K562 (cell line): ENCODE results near the gene MARS1. TPM values are rescaled to one million over a fixed set of nuclear protein-coding genes. Genes with fewer than 3 reads are reported as not detected.

Source experiments
- ARNT ChIP-seq, 2 experiments: fragments of 450-650 bp; IDR thresholded peaks; 2 replicates each; pipeline ENCODE4 v1.6.1; 2016; ENCODE audit warnings: mild to moderate bottlenecking in 1 of 2
- ATF4 ChIP-seq: fragments of 450-650 bp; formaldehyde crosslinking; IDR thresholded peaks from 2 replicates; pipeline ENCODE4 v1.4.0; 2022; ENCODE audit warnings: mild to moderate bottlenecking, moderate library complexity
- BRD4 ChIP-seq: fragments of 200-600 bp; sonication (generic); IDR thresholded peaks from 2 replicates; pipeline ENCODE4 v1.6.1; 2017; ENCODE audit warnings: inconsistent platforms
- CUX1 ChIP-seq: fragments of 200-800 bp; sonication (Bioruptor generic); IDR thresholded peaks from 2 replicates; pipeline ENCODE4 v1.6.1; 2016; ENCODE audit warnings: missing genetic modification characterization, missing compliant biosample characterization
- DEAF1 ChIP-seq: fragments of 450-650 bp; formaldehyde crosslinking; IDR thresholded peaks from 2 replicates; pipeline ENCODE4 v1.4.0; 2020; ENCODE audit warnings: mild to moderate bottlenecking, moderate library complexity
- HCFC1 ChIP-seq: IDR thresholded peaks from 2 replicates; pipeline ENCODE4 v1.6.1; 2012; ENCODE audit warnings: low read depth, low read length, improper control_type of control experiment
- KDM1A ChIP-seq, 2 experiments: fragments of 450-650 bp; IDR thresholded peaks; 2 replicates each; pipeline ENCODE4 v1.6.1; 2016; ENCODE audit warnings: mild to moderate bottlenecking in 2 of 2
- NKRF ChIP-seq: fragments of 450-650 bp; IDR thresholded peaks from 2 replicates; pipeline ENCODE4 v1.6.1; 2016; ENCODE audit warnings: borderline replicate concordance
- NR4A1 ChIP-seq, 2 experiments: fragments of 250-450 bp in 1 of 2; fragments of 450-650 bp in 1 of 2; sonication (Bioruptor Pico) in 1 of 2; IDR thresholded peaks; 2 replicates each; pipeline versions ENCODE4 v1.4.0 to v1.6.1; 2016 to 2020; ENCODE audit warnings: mild to moderate bottlenecking in 2 of 2, missing compliant biosample characterization in 1 of 2, missing genetic modification characterization in 1 of 2, moderate library complexity in 1 of 2
- POLR2H ChIP-seq: IDR thresholded peaks from 2 replicates; pipeline ENCODE4 v1.6.1; 2016; ENCODE audit warnings: missing genetic modification characterization, low read depth, mild to moderate bottlenecking, control low read depth, missing compliant biosample characterization, moderate library complexity
- SLC30A9 ChIP-seq: fragments of 250-450 bp; sonication (Bioruptor Pico); IDR thresholded peaks from 2 replicates; pipeline ENCODE4 v1.8.0; 2022; ENCODE audit warnings: mild to moderate bottlenecking, moderate library complexity
- TAF15 ChIP-seq: fragments of 200-400 bp; formaldehyde crosslinking; IDR thresholded peaks from 2 replicates; pipeline ENCODE4 v1.6.1; 2017; ENCODE audit warnings: mild to moderate bottlenecking, low read depth, low read length, moderate library complexity
- TAF9B ChIP-seq: fragments of 450-650 bp; IDR thresholded peaks from 2 replicates; pipeline ENCODE4 v1.6.1; 2018; ENCODE audit warnings: mild to moderate bottlenecking; ENCODE audit not compliant: partially characterized antibody
- TFAM ChIP-seq: fragments of 250-450 bp; sonication (Bioruptor Pico); conservative IDR thresholded peaks from 2 replicates; pipeline ENCODE4 v1.5.0; 2021; ENCODE audit warnings: mild to moderate bottlenecking, moderate library complexity
- ZNF239 ChIP-seq: fragments of 250-450 bp; sonication (Bioruptor Pico); IDR thresholded peaks from 2 replicates; pipeline ENCODE4 v1.4.0; 2020; ENCODE audit warnings: mild to moderate bottlenecking
- ZNF436 ChIP-seq: fragments of 250-450, 450-650 bp; sonication (Bioruptor Pico); formaldehyde crosslinking; IDR thresholded peaks from 2 replicates; pipeline ENCODE4 v1.7.0; 2020; ENCODE audit warnings: mild to moderate bottlenecking
- ZNF551 ChIP-seq: fragments of 250-450 bp; sonication (Bioruptor Pico); IDR thresholded peaks from 2 replicates; pipeline ENCODE4 v1.5.0; 2021; ENCODE audit warnings: mild to moderate bottlenecking, moderate library complexity
- ZNF695 ChIP-seq: fragments of 450-650 bp; formaldehyde crosslinking; IDR thresholded peaks from 2 replicates; pipeline ENCODE4 v1.4.0; 2020; ENCODE audit warnings: mild to moderate bottlenecking, moderate library complexity
- ZNF764 ChIP-seq: fragments of 250-450 bp; sonication (Bioruptor Pico); IDR thresholded peaks from 2 replicates; pipeline ENCODE4 v1.4.0; 2020; ENCODE audit warnings: low read depth, mild to moderate bottlenecking, moderate library complexity
- polyA plus RNA-seq, 8 experiments: library from polyadenylated mRNA; depleted of rRNA in 4 of 8; stranded (reverse) in 5 of 8; unstranded in 3 of 8; fragments of >200 nt; fragmentation: Nextera tagmentation in 2 of 8; fragmentation: Illumina TruSeq in 1 of 8; extraction: Ambion mirVana in 2 of 8; extraction: Trizol in 1 of 8; gene quantifications; 2 replicates each; pipeline versions ENCODE4 v1.2.1 to v1.2.3, GENCODE V29; 2011 to 2014; ENCODE audit warnings: inconsistent platforms in 1 of 8, missing spikeins in 1 of 8
- total RNA-seq, 7 experiments: library from RNA; depleted of rRNA in 6 of 7; stranded (reverse); fragments of >200 nt in 6 of 7; fragmentation: Illumina TruSeq in 2 of 7; extraction: Trizol in 2 of 7; gene quantifications; 2 replicates each; pipeline versions ENCODE4 v1.2.1 to v1.2.3, GENCODE V29; 2011 to 2021; ENCODE audit warnings: low replicate concordance in 1 of 7

MARS1 gene
- total and polyA plus RNA-seq, 9 of the 15 experiments (the other 6 are each of a cell fraction or from before 2014, with no cell fraction given): 117 to 382 (median 220) TPM

GRCh38 chr12:57521525-57522010 is 33.7 kb downstream of the MARS1 start (continued):
- TF ChIP-seq NKRF: no peak
- TF ChIP-seq ZNF239 (CRISPR knock-in tag): no peak
- no peak for TF ChIP-seq TFAM (CRISPR knock-in tag)
- no peak for TF ChIP-seq ZNF436 (CRISPR knock-in tag)
- TF ChIP-seq TAF15: no peak
- TF ChIP-seq TAF9B: no peak
- TF ChIP-seq DEAF1 (CRISPR knock-in tag): peak; percentile 34
- TF ChIP-seq KDM1A (IDR thresholded peaks at IDR 0.05): peak in 1 of 2 experiments; percentile 9; a peak in 1 of 4 replicates
- no peak for TF ChIP-seq CUX1 (CRISPR knock-in tag)
- no peak for TF ChIP-seq ARNT (IDR thresholded peaks at IDR 0.05)
- no peak for TF ChIP-seq NR4A1 (CRISPR knock-in tag; IDR thresholded peaks at IDR 0.05)
- TF ChIP-seq NR4A1 (tag; IDR thresholded peaks at IDR 0.05): no peak
- no peak for TF ChIP-seq ZNF695
- TF ChIP-seq HCFC1: no peak
- TF ChIP-seq SLC30A9: no peak
- TF ChIP-seq ZNF551 (CRISPR knock-in tag): no peak
- TF ChIP-seq BRD4: peak; percentile 97
- TF ChIP-seq ZNF764 (CRISPR knock-in tag): no peak
- no peak for TF ChIP-seq POLR2H (tag)
- peak; percentile 45; the same call in 1 of the 2 replicates for TF ChIP-seq ATF4 (CRISPR knock-in tag)
